Endothelial cell of umbilical vein (primary cell): ENCODE measurements around the gene DGCR6.
"Not testable (repeated sequence)": the region's sequence is repeated elsewhere in the genome, so short reads cannot be mapped to it uniquely, and the experiment has no call there.

Experiments
- POLR2A ChIP-seq: IDR thresholded peaks from 2 replicates; pipeline ENCODE4 v1.6.1; 2012; ENCODE audit warnings: low read depth, mild to moderate bottlenecking, control low read depth, low read length
- TF ChIP-seq, protein P1 (sequence below), 2 donors: IDR thresholded peaks; 1 replicate in 1 of 2; 2 replicates in 1 of 2; pipeline ENCODE4 v1.5.1; 2011; ENCODE audit warnings: low read length in 2 of 2, mild to moderate bottlenecking in 2 of 2, moderate library complexity in 2 of 2, control low read depth in 1 of 2, inconsistent platforms in 1 of 2, low read depth in 1 of 2; ENCODE audit not compliant: insufficient read depth in 1 of 2; ENCODE audit errors: extremely low read depth in 1 of 2

DNA sequence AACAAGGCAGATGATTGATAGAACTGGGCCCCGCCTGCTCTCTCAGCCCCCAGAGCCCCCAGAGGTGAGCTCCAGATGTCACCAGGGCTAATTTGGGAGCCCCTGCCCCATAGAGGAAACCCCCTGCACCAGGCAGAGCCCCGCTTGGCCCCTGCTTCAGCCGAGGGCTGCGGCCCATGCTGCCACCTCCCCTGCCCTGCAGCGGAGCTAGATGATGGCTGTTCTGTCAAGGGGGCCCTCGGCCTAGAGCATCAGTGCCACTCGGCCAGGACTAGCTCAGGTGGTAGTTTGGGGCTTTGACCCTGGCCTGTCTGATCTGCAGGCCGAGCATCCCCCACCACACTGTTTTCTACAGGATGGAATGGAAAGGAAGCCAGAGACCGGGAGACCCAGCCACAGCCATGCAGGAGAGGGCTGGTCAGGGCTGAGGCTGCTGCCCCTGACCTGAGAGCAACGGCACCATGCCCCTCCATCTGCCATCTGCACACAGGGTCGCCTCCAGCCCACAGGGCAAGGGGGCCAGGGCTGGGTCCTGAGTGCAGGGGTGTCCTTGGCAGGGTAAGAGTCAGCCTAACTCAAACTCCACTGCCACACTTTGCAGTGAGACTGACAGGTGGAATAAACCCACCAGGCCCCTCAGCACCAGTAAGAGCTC lies 54.2 kb downstream of the DGCR6 start:
- TF ChIP-seq, protein P1, sequence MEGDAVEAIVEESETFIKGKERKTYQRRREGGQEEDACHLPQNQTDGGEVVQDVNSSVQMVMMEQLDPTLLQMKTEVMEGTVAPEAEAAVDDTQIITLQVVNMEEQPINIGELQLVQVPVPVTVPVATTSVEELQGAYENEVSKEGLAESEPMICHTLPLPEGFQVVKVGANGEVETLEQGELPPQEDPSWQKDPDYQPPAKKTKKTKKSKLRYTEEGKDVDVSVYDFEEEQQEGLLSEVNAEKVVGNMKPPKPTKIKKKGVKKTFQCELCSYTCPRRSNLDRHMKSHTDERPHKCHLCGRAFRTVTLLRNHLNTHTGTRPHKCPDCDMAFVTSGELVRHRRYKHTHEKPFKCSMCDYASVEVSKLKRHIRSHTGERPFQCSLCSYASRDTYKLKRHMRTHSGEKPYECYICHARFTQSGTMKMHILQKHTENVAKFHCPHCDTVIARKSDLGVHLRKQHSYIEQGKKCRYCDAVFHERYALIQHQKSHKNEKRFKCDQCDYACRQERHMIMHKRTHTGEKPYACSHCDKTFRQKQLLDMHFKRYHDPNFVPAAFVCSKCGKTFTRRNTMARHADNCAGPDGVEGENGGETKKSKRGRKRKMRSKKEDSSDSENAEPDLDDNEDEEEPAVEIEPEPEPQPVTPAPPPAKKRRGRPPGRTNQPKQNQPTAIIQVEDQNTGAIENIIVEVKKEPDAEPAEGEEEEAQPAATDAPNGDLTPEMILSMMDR (IDR thresholded peaks at IDR 0.05; ENCODE audit: extremely low read depth in 1 of 2, insufficient read depth in 1 of 2, low read depth in 1 of 2, low read length in 2 of 2): not testable (repeated sequence)
- TF ChIP-seq POLR2A: not testable (repeated sequence)
